NT2/D1 (cell line): ENCODE measurements around the gene TRIM47.

Experiments
- SUZ12 ChIP-seq: IDR thresholded peaks from 2 replicates; pipeline ENCODE4 v1.6.1; 2011; ENCODE audit not compliant: insufficient read length, insufficient read depth; ENCODE audit errors: extremely low read depth
- YY1 ChIP-seq: IDR thresholded peaks from 2 replicates; pipeline ENCODE4 v1.6.1; 2011; ENCODE audit not compliant: insufficient read length, insufficient read depth
- ZNF274 ChIP-seq: IDR thresholded peaks from 2 replicates; pipeline ENCODE4 v1.6.1; 2011; ENCODE audit warnings: mild to moderate bottlenecking, low read depth, low read length

DNA sequence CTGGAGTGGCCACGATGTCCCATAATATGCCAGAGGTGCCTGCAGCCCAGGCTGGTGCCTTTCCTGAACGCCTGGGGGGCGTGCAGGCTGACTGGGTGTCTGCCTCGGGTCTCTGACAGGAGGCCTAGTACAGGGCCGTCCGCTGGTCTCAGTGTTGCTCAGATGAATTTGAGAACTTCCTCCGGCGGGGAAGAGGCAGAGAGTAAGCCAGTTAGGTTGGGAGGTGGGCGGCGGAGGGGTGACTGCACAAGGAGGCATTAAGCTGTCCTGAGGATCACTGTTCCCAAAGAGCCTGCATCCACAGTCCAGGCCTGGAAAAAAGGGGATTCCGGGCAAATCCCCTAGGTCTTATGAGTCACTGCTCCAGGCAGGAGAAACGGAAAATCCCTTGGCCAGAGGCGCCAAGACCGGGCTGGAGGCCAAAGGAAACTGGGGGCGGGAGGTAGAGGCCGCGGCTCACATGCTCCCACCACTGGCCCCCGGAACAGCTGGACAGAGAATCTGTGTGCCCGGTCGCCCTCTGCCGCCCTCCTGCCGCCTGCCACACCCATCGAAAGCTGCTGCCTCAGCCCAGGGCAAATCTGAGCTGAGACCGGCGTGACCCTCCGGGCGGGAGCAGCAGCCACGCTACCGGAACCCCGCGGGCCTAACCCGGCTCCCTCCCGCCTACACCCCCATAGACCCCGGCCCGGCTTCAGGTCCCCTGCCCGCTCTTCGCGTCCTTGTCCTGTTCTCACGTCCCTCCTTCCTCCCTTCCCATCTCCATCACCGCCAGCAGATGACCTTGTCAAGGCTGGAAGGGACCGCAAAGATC lies 1.2 kb downstream of the TRIM47 start:
- no peak for TF ChIP-seq ZNF274
- no peak for TF ChIP-seq SUZ12
- TF ChIP-seq YY1 = no peak
